ENCODE data around the gene WFDC5. TPM values are rescaled to one million over a fixed set of nuclear protein-coding genes. Genes with fewer than 3 reads are reported as not detected.

The WFDC5 gene
- not detected in 2 replicates for total RNA-seq

GRCh38 chr20:45114465-45115385 lies at the start of gene WFDC5:
Gene WFDC5 (minus strand): TSS chr20:45115174. CDS start chr20:45115083, 91 bp downstream.

GRCh38 chr20:45124365-45124764 lies 9.4 kb upstream of the WFDC5 start, which contains the start of gene WFDC12:
Gene WFDC12 (minus strand): TSS chr20:45124465. CDS start chr20:45124447, 18 bp downstream.

DNA sequence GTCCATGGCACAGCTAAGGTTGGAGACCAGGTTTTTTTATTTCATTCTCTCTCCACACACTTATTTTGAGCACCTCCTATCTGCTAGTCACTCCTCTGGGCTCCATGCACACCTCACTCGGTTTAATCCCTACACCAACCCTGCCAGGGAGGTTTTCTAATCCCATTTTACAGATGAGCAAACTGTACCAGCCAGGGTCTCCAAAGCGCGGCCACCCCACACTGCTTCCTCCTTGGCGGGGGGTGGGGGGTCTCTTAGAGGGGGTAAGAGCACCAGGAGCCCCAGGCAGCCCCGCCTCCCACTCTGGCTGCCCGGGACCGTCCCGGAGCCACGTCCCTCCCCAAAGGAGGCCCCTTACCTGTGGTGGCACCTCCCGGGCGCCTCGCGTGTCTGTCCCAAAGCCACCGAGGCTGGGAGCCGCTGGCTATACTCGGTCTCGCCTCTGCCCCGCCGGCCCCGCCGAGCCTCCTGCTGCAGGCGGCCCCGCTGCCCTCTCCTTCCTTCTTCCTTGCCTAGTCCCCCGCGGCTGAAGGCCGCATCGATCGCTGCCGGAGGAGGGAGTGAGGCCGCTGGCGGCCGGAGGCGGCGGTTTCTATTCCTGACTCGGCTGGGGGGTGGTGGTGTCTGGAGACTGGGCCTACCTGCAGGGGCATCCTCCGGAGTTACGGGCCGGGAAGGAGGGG lies 14.3 kb downstream of the WFDC5 start, which contains the start of gene KCNS1:
KCNS1 (minus strand) TSS at position 565 of the 683 bp plus-strand sequence. CDS start 1,891 bp downstream, outside the sequence.

Other genes with a start within 250 kb of the WFDC5 start
- gene YWHAB, start 229.5 kb downstream of the WFDC5 start, total RNA-seq = 111 and 112 TPM in 2 replicates
- gene PABPC1L, start 205.1 kb downstream of the WFDC5 start, total RNA-seq = 1.5 and 4.3 TPM in 2 replicates
- 16.4 and 27.3 TPM in 2 replicates for gene TOMM34, start 154.8 kb downstream of the WFDC5 start, total RNA-seq
- gene STK4, start 148.7 kb downstream of the WFDC5 start, total RNA-seq = 17.4 and 26.2 TPM in 2 replicates
- gene KCNS1, start 14.0 kb downstream of the WFDC5 start, total RNA-seq = under 0.01 and 0.85 TPM in 2 replicates
- gene WFDC12, start 9.3 kb upstream of the WFDC5 start, total RNA-seq = not detected in 2 replicates
- gene PI3, start 59.7 kb upstream of the WFDC5 start, total RNA-seq = not detected in 2 replicates
- not detected in 2 replicates for gene SEMG1, start 91.9 kb upstream of the WFDC5 start, total RNA-seq
- gene SEMG2, start 106.2 kb upstream of the WFDC5 start, total RNA-seq = not detected in 2 replicates
- 0.19 TPM in 1 of 2 replicates, not detected in the other for gene SLPI, start 139.4 kb upstream of the WFDC5 start, total RNA-seq
- not detected in 2 replicates for gene RBPJL, start 191.7 kb upstream of the WFDC5 start, total RNA-seq
- gene MATN4, start 193.1 kb upstream of the WFDC5 start, total RNA-seq = not detected in 2 replicates
- gene SDC4, start 233.2 kb upstream of the WFDC5 start, total RNA-seq = 16.2 and 48.7 TPM in 2 replicates
- gene SYS1, start 248.0 kb upstream of the WFDC5 start, total RNA-seq = 14.0 and 19.2 TPM in 2 replicates

Measured in endothelial cell of coronary artery (primary cell).